CD4-positive, alpha-beta T cell treated with Interleukin-2 at 100 ng/mL for 4 hours (primary cell): ENCODE results near the gene BTN1A1.
"Not testable (repeated sequence)": the region's sequence is repeated elsewhere in the genome, so short reads cannot be mapped to it uniquely, and the experiment has no call there.

Source experiments
- DNase-seq: peaks from one replicate; pipeline ENCODE4 v3.0.0-alpha.2; 2020; ENCODE audit warnings: low spot score

BTN1A1 gene

DNA sequence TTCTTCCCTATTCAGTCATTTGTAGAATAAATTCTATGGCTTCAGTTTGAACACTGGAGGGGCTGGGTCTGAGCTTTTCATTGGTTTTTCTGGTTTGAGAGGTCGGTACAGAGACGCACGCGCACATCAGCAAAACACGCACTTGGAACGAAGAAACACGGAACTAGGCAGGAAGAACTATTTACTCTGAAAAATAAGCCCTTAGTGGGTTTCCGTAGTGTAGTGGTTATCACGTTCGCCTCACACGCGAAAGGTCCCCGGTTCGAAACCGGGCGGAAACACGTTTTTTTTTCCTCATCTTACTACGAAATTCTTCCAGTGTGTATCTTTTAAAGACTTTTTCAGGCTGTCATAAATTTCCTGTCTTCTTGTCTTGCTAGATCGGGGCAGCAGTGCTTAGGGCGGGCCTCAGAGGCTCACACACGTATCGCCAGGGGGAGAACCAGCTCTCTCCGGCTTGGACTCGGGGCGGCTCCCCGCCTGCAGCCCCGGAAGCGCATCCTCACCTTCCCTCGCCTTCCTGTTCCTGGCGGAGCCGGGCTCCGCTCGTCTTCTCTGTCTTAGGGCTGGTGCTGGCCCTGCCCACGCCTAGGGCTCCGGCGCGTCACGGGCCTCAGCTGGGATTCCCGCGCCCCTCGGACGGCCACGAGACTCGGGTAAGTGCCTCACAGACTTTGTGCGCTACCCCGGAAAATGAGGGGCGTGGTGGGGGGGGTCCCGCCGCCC, 37.9 kb downstream of the BTN1A1 start, which contains the start of gene HMGN4:
HMGN4 (plus strand) TSS at position 521 of the 726 bp plus-strand sequence. CDS start 6,841 bp downstream, outside the sequence.
- peak; percentile 94 for DNase-seq

DNA sequence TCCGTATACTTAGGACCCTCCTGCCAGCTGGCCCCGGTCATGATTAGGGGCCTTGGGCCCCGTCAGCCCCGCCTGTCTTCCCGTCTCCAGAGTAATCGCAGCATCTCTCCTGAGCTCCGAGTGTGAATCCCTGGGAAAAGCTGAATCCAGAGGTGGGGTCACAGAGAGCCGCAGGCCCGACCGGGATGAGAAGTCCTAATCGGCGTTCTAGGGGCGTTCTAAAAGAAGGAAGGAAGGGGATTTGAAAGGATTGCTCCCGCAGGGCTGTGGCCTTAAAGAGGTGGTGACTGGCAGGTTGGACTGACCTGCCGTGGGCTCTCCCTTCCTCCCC, 38.4 kb downstream of the BTN1A1 start:
- no peak for DNase-seq

DNA sequence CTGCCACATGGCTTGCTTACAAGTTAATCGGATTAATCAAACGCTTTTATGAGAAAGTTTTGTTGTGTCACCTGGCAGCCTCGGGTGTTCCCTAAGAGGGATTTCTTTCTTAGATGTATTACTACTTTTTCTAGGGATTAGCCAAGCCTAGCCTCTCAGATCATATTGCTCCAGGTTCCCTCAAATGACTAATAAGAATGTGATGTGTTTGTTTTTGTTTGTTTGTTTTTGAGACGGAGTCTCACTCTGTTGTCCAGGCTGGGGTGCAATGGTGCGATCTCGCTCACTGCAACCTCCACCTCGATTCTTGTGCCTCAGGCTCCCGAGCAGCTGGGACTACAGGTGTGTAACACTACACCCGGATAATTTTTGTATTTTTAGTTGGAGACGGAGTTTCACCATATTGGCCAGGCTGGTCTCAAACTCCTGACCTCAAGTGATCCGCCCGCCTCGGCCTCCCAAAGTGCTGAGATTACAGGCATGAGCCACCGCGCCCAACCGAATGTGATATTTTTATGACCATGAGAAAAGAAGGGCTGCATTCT, 39.0 kb downstream of the BTN1A1 start:
- no peak for DNase-seq

DNA sequence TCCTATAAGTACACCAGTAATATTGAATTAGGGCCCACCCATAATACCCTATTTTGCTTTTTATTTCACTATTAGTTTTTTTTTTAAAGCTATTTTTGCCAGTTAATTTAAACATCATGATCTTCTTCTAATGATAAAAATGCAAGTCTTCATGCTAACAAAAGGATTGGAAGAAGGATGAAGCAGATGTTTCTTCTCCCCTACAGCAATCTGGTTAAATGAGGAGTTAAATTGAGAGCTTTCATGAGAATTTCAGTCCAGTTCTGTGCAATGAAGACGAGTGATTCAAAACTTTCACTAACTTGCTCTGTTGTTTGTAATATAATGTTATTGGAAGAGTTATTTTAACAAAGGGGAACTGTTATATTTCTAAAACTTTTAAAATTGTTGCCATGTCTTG, 41.5 kb downstream of the BTN1A1 start:
- DNase-seq, result no peak

DNA sequence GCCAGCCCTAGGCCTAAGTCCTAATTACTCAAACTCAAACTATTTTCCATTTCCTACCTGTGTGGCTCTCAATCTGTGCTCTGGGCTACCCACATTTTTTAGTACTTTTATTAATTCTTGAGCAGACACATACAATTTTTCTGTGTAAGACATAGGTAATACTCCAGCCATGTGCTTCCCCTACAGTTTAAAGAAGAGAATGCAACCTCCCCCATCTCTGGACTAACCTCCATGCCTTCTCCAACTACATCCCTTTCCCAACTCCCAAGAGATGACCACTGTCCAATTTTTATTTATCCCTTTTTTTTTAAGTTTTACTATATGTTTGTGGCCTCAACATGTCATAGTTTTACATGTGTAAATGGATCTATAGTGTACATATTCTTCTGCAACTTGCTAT, 43.9 kb downstream of the BTN1A1 start:
- DNase-seq, result no peak

DNA sequence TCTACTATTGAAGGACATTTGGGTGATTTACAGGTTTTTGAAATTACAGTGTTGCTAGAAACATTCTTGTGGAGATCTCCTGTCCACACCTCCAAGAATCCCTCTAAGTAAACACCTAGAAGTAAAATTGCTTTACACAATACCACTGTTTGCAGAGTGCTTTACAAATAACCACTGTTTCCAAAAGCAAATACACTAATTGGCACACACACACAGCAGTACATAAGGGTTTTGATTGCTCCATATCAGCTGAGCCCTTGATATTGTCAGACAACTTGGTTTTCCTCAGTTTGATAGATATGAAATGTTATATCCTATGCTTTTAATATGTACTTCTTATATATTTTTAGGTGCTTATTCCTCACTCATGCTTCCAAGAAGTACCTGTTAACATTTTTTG, 44.4 kb downstream of the BTN1A1 start:
- DNase-seq, result no peak

DNA sequence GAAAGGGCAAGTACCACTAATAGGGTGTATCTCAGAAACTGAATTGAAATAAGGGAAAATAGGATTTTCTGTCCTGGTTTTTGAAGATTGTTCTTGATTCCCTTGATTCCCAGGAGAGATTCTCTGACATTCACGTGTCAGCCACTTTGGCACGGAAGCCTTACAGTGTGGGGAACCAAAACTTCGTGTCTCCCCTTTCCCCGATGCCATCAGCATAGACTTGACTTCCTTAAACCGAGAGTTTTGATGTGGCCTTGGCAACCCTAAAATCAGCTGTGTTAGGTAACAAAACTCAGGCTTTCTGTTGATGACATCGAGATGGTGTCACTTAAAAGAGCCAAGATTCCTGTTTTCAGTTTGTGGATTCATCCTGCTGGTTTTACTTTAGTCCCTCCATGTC, 45.5 kb downstream of the BTN1A1 start:
- no peak for DNase-seq

DNA sequence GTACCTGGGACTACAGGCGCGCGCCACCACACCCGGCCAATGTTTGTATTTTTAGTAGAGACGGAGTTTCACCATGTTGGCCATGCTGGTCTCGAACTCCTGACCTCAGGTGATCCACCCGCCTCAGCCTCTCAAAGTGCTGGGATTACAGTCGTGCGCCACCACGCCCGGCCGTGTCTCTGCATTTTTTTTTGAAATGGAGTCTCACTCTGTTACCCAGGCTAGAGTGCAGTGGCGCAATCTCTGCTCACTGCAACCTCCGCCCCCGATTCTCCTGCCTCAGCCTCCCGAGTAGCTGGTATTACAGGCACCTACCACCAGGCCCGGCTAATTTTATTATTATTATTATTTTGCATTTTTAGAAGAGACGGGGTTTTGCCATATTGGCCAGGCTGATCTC, 47.3 kb downstream of the BTN1A1 start:
- not testable (repeated sequence) for DNase-seq

DNA sequence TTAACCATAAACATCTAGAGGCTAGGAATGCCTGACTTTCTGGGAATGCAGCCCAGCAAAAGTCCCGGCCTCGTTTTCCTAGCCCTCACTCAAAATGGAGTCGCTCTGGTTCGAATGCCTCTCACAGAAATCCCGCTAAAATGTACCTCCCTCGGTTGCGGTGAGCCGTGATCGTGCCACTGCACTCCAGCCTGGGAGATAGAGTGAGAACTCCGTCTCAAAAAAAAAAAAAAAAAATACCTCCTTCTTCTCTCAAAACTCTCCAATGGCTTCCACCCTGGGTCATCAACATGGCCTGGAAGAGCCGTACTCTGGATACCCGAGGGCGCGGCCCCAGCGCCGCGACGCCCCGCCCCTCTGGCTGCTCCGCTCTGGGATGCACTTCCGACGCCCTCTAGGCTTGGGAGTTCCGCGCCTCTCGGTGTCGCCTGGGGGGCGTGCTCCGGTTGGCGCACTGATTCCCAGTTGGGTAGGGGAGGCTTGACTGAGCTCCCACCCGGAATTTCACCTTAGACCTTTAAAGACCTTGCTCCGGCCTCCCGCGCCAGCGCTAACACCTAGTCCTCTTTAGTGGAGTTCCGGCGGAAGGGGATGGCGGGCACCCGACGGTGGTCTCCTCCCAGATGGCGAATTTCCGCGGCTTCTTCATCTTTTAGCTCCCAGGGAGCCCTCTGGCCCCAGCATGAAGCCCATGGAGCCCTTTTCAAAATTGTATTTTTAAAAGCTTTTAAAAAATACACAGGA, 50.3 kb downstream of the BTN1A1 start:
- DNase-seq, result no peak

DNA sequence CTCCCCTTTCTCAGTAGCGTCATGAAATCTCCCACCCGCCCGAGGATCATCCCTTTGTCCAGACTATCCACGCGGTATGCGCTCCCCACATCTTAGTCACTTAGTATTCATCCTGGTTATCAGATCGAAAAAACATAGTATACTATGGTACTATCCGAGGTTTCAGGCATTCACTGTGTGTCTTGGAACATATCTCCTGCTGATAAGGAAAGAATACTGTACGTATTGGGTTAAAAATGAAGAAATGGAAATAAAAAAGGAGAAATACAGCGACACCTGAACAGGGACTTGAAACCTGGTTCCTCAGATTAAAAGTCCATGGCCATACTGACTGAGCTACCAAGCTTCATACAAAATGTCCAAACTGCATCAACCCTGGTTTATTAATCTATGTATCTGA, 52.1 kb downstream of the BTN1A1 start:
- no peak for DNase-seq

DNA sequence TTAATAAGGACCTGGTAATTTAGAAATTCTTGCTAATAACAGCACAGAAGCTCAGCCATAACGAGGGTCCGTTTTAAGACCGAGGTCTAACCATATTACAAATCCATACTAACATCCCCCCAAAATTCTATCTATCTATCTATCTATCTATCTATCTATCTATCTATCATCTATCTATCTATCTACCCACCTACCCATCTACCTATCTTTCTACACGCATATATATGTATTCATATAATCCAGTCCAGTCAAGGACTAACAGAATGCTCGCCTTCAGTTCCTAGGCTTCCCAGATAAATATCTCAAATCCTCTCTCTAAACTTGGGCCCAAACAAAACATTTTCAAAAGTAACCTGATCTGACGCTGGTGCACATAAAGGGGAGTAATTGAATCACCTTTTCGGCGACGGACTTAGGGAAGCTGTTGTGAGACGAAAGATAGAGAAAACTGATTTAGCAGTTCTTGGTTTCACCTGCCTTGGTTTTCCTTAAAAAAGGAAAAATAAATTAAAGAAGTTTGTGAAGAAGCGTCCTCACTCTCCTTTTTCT, 52.6 kb downstream of the BTN1A1 start:
- DNase-seq, result no peak

DNA sequence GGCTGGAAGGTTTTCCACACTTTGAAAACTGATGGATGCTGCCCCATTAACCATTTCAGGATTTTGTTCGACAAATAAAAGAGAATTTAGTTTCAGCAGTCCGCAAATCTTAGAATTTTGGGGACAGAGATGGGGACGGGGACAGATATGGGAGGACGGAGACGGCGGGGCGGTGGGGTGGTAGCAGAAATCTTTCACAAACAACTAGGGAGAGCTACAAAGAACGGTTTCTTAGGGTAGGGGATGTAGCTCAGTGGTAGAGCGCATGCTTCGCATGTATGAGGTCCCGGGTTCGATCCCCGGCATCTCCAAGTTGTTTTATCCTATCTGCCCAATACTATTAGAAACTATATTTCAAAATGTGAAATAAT, 53.1 kb downstream of the BTN1A1 start:
- peak; percentile 86 for DNase-seq

DNA sequence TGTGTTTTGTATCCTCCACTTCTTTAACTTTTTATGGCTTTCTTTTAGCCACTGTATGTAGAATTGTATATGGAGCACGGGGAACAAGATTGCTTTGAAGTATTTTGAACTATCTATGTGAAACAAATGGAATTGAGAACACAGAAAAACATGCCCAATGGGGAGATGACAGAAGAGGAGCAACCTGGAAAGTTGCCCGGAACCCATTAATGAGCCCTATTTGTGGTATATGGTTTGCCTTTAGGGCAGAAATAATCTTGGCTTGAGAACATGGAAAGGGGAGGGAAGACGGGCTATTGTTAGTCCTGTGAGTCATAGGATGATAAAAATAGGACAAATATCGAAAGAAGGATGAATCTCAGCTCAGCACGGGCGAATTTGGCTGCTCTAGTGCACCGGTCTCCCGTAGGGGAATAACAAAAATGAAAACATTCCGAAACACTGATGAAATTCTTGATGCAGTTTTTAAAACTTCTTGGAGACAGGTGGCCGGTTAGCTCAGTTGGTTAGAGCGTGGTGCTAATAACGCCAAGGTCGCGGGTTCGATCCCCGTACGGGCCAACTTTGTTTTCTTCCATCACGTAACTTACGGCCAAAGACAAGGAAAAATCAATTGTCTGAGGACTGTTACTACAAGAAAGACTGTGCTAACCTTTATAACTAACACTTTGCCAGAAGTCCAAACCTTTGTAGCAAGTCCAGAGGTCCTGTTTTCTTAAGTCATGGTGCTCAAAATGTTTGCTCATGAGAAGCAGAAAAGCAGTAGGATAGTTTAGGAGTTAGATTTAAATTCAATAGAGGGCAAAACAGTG, 53.7 kb downstream of the BTN1A1 start:
- DNase-seq, result peak; percentile 86

DNA sequence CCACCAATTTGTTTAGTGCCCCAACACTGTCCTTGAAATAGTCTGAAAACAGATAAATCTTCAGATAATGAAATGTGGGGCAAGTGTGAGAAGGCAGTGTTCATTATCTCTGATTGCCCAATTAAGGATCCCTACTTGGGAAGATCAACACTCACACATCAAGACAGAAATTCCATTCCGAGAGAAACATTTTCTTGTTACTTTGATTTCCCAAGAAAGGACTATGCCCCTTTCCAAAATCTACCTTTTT, 54.3 kb downstream of the BTN1A1 start:
- no peak for DNase-seq

DNA sequence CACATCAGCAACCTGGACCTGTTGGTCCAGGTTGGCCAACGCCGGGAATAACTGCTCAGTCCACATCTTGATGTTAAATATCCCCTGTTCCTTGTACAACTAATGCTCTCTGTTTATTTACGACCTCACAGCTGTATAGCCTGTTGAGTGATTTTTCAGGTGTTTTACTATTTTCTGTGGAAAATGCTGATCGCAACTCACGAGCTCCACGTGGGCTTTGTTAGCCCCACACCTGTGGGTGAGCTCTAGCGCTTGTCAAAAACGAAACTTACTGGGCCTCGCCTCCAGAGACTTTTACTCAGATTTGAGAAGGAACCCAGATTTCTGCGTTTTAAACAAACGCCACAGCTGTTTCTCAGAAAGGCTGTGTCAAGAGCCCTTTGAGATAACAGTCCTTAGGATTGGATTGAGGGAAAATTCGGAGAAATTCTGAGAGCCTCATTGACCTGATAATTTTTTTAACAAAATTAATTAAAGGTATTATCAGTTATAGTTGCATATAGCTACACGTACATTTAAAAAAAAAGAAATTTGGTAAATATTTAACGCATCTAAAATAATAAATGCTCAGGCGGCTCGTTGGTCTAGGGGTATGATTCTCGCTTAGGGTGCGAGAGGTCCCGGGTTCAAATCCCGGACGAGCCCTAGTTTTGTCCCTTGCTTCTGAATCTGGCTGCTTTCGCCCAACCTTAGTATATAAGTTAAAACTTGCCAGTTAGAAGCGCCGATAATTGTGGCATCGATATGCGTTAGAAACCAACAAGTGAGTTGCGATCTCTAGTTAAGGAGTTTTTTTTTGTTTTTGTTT, 54.8 kb downstream of the BTN1A1 start:
- DNase-seq, result peak; percentile 68

DNA sequence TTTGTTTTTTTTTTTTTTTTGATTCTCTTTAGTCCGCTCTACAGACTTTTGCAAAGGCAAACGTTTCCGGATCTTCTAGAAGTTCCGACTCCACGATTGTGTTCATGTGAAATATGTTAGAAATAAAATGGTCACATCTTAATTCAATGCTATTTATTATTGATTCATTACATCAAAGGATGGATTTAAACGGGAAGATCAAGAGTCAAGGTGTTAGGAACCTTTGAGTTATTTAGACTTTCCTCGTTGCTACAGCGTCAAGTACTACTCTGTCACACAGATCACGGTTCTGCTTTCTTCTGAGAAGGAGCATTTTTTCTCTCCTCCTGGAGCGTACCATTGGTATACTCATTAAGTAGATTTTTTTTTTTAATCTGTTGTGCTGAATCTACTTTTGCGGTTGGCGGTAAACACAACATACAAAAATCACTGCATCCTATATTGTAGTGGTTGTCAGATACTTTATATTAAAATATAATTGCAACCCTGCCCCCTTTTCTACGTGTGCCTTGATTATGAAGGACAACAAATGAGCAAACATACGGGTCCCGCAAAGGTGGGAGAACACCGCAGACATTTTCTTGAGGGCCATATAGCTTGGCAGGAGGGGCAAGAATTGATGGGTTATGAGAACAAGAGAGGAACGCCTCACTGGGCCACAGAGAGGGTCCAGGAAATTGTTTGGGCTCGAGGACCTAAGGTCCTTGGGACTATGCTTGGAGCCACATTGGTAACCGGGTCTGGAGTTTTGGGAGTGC, 55.6 kb downstream of the BTN1A1 start:
- DNase-seq, result no peak

DNA sequence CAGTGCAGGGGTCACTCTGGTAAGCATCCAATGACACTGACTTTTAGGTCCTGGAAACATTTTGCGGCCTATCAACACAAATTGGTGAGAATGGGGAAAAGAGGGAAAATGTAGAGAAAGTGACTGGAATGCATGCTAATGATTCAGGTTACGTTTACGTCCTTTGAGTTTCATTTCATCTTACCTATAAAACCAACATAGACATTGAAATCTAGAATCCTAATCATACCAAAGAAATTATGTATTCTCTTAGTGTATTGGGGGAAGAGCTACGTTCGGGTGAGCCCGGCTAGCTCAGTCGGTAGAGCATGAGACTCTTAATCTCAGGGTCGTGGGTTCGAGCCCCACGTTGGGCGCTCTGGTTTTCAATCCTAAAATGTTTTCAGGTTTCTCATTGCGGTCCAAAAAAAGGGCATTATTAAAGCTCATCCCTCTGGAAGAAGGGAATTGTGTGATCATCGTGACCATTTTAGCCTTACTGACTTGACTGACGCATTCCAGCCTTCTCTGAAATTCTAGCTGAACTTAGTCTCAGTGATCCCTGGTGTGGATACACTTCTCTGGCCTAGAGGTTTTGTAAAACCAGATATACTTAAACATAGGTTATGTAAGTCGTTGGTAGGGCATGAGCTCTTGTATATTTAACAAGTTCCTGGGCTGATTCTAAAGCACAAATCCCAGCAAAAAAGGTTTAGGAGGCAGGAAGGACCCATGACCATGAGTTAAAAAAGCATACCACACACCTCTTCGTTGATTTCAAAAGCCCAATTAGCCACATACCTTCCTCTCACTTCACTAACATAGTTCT, 56.4 kb downstream of the BTN1A1 start:
- no peak for DNase-seq
